ENCODE measurements around the gene PPT1.

DNA sequence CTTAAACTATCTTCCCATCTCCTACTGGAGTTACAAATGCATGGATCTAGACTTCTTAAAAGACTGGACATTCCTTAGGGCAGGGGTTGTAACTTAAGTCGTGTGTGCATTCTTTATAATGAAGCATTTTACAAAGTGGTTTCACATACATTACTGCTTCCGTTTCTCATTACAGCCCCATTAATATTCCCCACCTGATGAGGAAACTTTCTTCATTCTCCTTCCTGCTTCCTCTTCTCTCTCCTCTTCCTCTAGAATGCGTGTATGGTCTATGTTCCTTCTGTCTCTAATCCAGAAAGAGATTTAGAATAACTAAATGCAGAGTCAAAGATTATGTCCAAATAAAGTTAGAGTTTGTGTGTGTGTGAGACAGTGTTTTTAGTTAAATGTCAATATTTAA, 58.4 kb downstream of the PPT1 start:
- TF ChIP-seq CTCF (IDR thresholded peaks at IDR 0.05) (no peak), POLR2AphosphoS5 (IDR thresholded peaks at IDR 0.05) (no peak), POLR2A (IDR thresholded peaks at IDR 0.05) (no peak)
